Measurements from ENCODE around the gene CSH2. TPM values are rescaled to one million over a fixed set of nuclear protein-coding genes. Genes with fewer than 3 reads are reported as not detected.

The CSH2 gene
- total and polyA plus RNA-seq, 9 of the 15 experiments (the other 6 are each of a cell fraction or from before 2014, with no cell fraction given): not detected

- TF ChIP-seq DEAF1 (CRISPR knock-in tag; IDR thresholded peaks at IDR 0.05): peak; percentile 84
- TF ChIP-seq GABPB1 (CRISPR knock-in tag; IDR thresholded peaks at IDR 0.05): no peak
- TF ChIP-seq SMAD4 (CRISPR knock-in tag; conservative IDR thresholded peaks at IDR 0.05): no peak
- no peak for TF ChIP-seq ZNF668 (CRISPR knock-in tag; IDR thresholded peaks at IDR 0.05)
- no peak for TF ChIP-seq FOXP4 (CRISPR knock-in tag; IDR thresholded peaks at IDR 0.05; ENCODE audit: borderline replicate concordance)
- TF ChIP-seq ARID2 (IDR thresholded peaks at IDR 0.05): peak; percentile 77
- no peak for TF ChIP-seq L3MBTL2 (IDR thresholded peaks at IDR 0.05)
- TF ChIP-seq HSF4 (CRISPR knock-in tag; IDR thresholded peaks at IDR 0.05; ENCODE audit: borderline replicate concordance): no peak
- no peak for TF ChIP-seq BRCA1 (IDR thresholded peaks at IDR 0.05)
- TF ChIP-seq BRCA1 (CRISPR knock-in tag; IDR thresholded peaks at IDR 0.05): no peak
- no peak for TF ChIP-seq SIN3B (IDR thresholded peaks at IDR 0.05; ENCODE audit: low read depth)
- TF ChIP-seq TCF3 (CRISPR knock-in tag; IDR thresholded peaks at IDR 0.05): no peak
- TF ChIP-seq RFX1 (IDR thresholded peaks at IDR 0.05): no peak
- no peak for TF ChIP-seq EHMT2 (IDR thresholded peaks at IDR 0.05)
- no peak for TF ChIP-seq SPI1 (IDR thresholded peaks at IDR 0.05; ENCODE audit: borderline replicate concordance, low read depth, low read length)
- no peak for TF ChIP-seq HDGF (IDR thresholded peaks at IDR 0.05)
- TF ChIP-seq MAX (CRISPR knock-in tag; IDR thresholded peaks at IDR 0.05): no peak
- TF ChIP-seq MCM5 (IDR thresholded peaks at IDR 0.05; ENCODE audit: low read depth): no peak
- TF ChIP-seq TEAD2 (tag; IDR thresholded peaks at IDR 0.05): no peak
- TF ChIP-seq POLR2AphosphoS5 (IDR thresholded peaks at IDR 0.05; ENCODE audit: control insufficient read depth, insufficient read depth, low read depth, low read length): no peak
- no peak for TF ChIP-seq BRF2 (IDR thresholded peaks at IDR 0.05; ENCODE audit: borderline replicate concordance, insufficient read depth, insufficient read length)
- no peak for TF ChIP-seq MYBL2 (IDR thresholded peaks at IDR 0.05; ENCODE audit: low read depth)
- no peak for TF ChIP-seq MYBL2 (CRISPR knock-in tag; IDR thresholded peaks at IDR 0.05; ENCODE audit: borderline replicate concordance)
- TF ChIP-seq U2AF1 (optimal IDR thresholded peaks at IDR 0.05; ENCODE audit: low read depth, low read length): no peak
- no peak for TF ChIP-seq TFAM (CRISPR knock-in tag; conservative IDR thresholded peaks at IDR 0.05)
- TF ChIP-seq RAD21 (CRISPR knock-in tag; conservative IDR thresholded peaks at IDR 0.05 in 1 of 2, IDR thresholded peaks at IDR 0.05 in 1 of 2): peak; percentile 87 to 94
- no peak for TF ChIP-seq ZNF507 (tag; conservative IDR thresholded peaks at IDR 0.05)
- no peak for TF ChIP-seq SUPT5H (IDR thresholded peaks at IDR 0.05)
- no peak for TF ChIP-seq KDM2B (CRISPR knock-in tag; IDR thresholded peaks at IDR 0.05)
Measured at GRCh38 chr17:63919311-63919723, 45.8 kb upstream of the CSH2 start (continued).

All from K562 (cell line).